Breast epithelium (tissue), 4 donors: ENCODE results near the gene CPXM1. TPM values are rescaled to one million over a fixed set of nuclear protein-coding genes. Genes with fewer than 3 reads are reported as not detected.

ENCODE experiments used
- DNase-seq, 2 donors: peaks; one replicate each; pipeline ENCODE4 v3.0.0-alpha.2; 2019; ENCODE audit warnings: low spot score in 2 of 2
- H3K27ac ChIP-seq, 2 donors: fragments of 200-600 bp; sonication (generic) in 1 of 2; one replicate each; pipeline ENCODE4 v1.5.1; 2016 to 2019; ENCODE audit warnings: mild to moderate bottlenecking in 1 of 2
- H3K27me3 ChIP-seq, 2 donors: fragments of 200-600 bp; sonication (generic) in 1 of 2; one replicate each; pipeline versions ENCODE4 v1.5.1 to v1.6.0; 2017 to 2019; ENCODE audit warnings: control low read depth in 1 of 2, mild to moderate bottlenecking in 1 of 2
- H3K36me3 ChIP-seq: fragments of 200-600 bp; one replicate; pipeline ENCODE4 v1.5.1; 2019
- H3K4me1 ChIP-seq, 2 donors: fragments of 200-600 bp; sonication (generic); one replicate each; pipeline ENCODE4 v1.5.1; 2016 to 2019; ENCODE audit warnings: control low read depth in 1 of 2
- H3K4me3 ChIP-seq, 3 donors: fragments of 200-600 bp; sonication (generic); 1 replicate in 2 of 3; 2 replicates in 1 of 3; pipeline ENCODE4 v1.5.1; 2016 to 2019; ENCODE audit warnings: mild to moderate bottlenecking in 3 of 3, moderate library complexity in 2 of 3
- H3K9me3 ChIP-seq, 2 donors: fragments of 200-600 bp; sonication (generic) in 1 of 2; one replicate each; pipeline ENCODE4 v1.5.1; 2016 to 2019; ENCODE audit warnings: control low read depth in 1 of 2
- CTCF ChIP-seq, 3 donors: fragments of 450-650 bp; IDR thresholded peaks; one replicate each; pipeline ENCODE4 v1.5.1; 2016 to 2017; ENCODE audit warnings: antibody characterized with exemption in 3 of 3, mild to moderate bottlenecking in 3 of 3, moderate library complexity in 3 of 3
- POLR2A ChIP-seq: fragments of 450-650 bp; IDR thresholded peaks from one replicate; pipeline ENCODE4 v1.6.1; 2016; ENCODE audit warnings: antibody characterized with exemption, mild to moderate bottlenecking, moderate library complexity
- POLR2AphosphoS5 ChIP-seq, 3 donors: sonication (generic); formaldehyde crosslinking; IDR thresholded peaks; one replicate each; pipeline ENCODE4 v1.6.1; 2017; ENCODE audit warnings: antibody characterized with exemption in 3 of 3
- intact Hi-C: fragments of 100-400 bp; cut with DNase I; formaldehyde crosslinking; loops from one replicate; pipeline ENCODE4 v1.15.1; 2023; ENCODE audit warnings: low total_unique reads
- total RNA-seq, 3 donors: library from RNA; depleted of rRNA; stranded (reverse); fragments of >200 nt; gene quantifications; one replicate each; pipeline ENCODE4 v1.1.0, GENCODE V29; 2016

Gene CPXM1
- total RNA-seq, 3 donors from 2014 or later, result 23.1 to 45.4 (median 28.5) TPM

DNA sequence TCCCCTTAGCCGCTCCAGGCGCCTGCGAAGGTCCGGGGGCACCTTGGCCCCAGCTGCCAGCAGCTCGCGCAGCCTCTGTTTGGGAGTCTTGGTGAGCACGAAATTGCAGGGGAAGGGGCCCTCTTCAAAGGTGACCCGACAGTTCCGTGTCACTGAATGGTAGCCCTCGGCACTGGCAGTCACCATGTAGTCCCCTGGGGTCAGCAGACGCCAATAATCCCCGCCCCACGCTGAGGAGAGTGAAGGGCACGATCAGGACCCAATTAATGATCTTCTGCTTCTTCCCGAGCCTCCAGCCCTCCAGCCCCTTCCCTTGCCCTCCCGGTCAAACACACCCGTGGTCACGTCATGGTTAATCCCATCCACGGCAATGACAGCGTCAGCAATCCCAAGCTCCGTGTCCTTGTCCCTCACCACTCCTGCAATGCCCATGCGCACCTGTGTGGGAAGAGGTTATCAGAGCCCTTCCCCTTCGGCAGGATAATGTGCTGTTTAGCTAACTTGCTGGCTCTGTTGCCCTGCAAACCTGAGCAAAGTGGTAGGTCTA, 6.2 kb downstream of the CPXM1 start:
- Histone ChIP-seq H3K4me3 (no peak overlapping the region), H3K4me1 (no peaks in the 10 kb centered on the region), H3K27me3 (peaks cover 0 to 3% of the 10 kb centered on the region in 2 donors), H3K9me3 (no peaks in the 10 kb centered on the region), H3K36me3 (no peaks in the 10 kb centered on the region), H3K27ac (no peak overlapping the region)
- intact Hi-C loops, result no loop called here
- TF ChIP-seq CTCF (IDR thresholded peaks at IDR 0.05) (no peak), POLR2AphosphoS5 (IDR thresholded peaks at IDR 0.05) (no peak), POLR2A (no peak)
- DNase-seq, result no peak

- no peak for TF ChIP-seq POLR2A
- TF ChIP-seq CTCF (IDR thresholded peaks at IDR 0.05), result no peak
- no peak for TF ChIP-seq POLR2AphosphoS5 (IDR thresholded peaks at IDR 0.05)
Measured at GRCh38 chr20:2793471-2793870, 7.0 kb downstream of the CPXM1 start.

GRCh38 chr20:2783908-2784566, 16.4 kb downstream of the CPXM1 start:
- intact Hi-C loops, result no loop called here
- H3K27ac ChIP-seq, result no peak overlapping the region

More at GRCh38 chr20:2793471-2793870, 7.0 kb downstream of the CPXM1 start:
- H3K27ac ChIP-seq, result no peak overlapping the region
- no peaks in the 10 kb centered on the region for H3K36me3 ChIP-seq
- no peaks in the 10 kb centered on the region for H3K4me1 ChIP-seq
- no peak overlapping the region for H3K4me3 ChIP-seq
- no peaks in the 10 kb centered on the region for H3K27me3 ChIP-seq
- intact Hi-C loops, result no loop called here
- H3K9me3 ChIP-seq, result no peaks in the 10 kb centered on the region
- DNase-seq, result no peak

DNA sequence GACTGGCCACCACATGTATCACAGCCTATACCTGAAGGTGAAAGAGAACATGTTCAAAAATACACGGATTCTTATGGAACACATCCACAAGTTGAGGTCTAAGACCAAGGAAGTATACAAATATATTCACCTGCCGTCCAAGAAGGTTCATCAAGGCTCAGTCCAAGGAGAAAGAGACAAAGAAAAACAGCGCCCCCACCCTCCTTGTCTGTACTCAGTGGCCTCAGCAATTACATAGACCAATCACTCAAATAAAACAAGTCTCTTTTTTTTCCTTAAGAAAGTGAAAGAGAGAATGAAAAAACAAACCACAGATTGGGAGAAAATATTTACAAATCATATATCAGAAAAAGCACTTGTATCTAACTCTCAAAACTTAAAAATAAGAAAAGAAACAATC, 19.5 kb downstream of the CPXM1 start:
- no peaks in the 10 kb centered on the region for H3K36me3 ChIP-seq
- no peak for DNase-seq
- TF ChIP-seq POLR2AphosphoS5 (IDR thresholded peaks at IDR 0.05), result no peak
- TF ChIP-seq CTCF (IDR thresholded peaks at IDR 0.05), result no peak
- no peak for TF ChIP-seq POLR2A
- intact Hi-C loops, result no loop called here
- H3K9me3 ChIP-seq, result no peaks in the 10 kb centered on the region
- no peak overlapping the region for H3K27ac ChIP-seq
- H3K4me1 ChIP-seq, result no peaks in the 10 kb centered on the region
- H3K4me3 ChIP-seq, result no peak overlapping the region
- no peaks in the 10 kb centered on the region for H3K27me3 ChIP-seq

More at GRCh38 chr20:2783908-2784566, 16.4 kb downstream of the CPXM1 start:
- Histone ChIP-seq H3K9me3 (no peaks in the 10 kb centered on the region), H3K4me1 (no peaks in the 10 kb centered on the region), H3K4me3 (no peak overlapping the region), H3K36me3 (no peaks in the 10 kb centered on the region), H3K27me3 (no peaks in the 10 kb centered on the region)
- DNase-seq, result no peak
- TF ChIP-seq CTCF (IDR thresholded peaks at IDR 0.05) (no peak), POLR2AphosphoS5 (IDR thresholded peaks at IDR 0.05) (no peak), POLR2A (no peak)

DNA sequence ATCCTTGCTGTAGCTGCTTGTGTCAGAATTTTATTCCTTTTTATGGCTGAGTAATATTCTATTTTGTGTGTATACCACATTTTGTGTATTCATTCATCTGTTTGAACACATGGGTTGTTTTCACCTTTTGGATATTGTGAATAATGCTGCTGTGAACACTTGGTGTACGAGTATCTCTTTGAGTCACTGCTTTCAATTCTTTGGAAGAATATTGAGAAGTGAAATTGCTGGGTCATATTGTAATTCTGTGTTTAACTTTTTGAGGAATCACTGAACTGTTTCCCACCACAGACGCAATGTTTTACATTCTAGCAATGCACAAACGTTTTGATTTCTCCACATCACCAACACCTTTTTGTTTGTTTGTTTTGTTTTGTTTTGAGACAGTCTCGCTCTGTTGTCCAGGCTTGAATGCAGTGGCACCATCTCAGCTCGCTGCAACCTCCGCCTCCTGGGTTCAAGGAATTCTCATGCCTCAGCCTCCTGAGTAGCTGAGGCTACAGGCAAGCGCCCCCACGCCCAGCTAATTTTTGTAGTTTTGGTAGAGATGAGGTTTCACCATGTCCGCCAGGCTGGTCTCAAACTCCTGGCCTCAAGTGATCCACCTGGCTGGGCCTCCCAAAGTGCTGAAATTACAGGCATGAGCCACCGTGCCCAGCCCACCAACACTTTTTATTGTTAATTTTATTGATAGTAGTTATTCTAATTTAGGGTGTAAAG, 21.7 kb downstream of the CPXM1 start:
- H3K9me3 ChIP-seq, result no peaks in the 10 kb centered on the region
- H3K27me3 ChIP-seq, result no peaks in the 10 kb centered on the region
- H3K36me3 ChIP-seq, result no peaks in the 10 kb centered on the region
- intact Hi-C loops, result no loop called here
- no peak overlapping the region for H3K4me3 ChIP-seq
- no peak for TF ChIP-seq POLR2AphosphoS5 (IDR thresholded peaks at IDR 0.05)
- TF ChIP-seq CTCF (IDR thresholded peaks at IDR 0.05), result no peak
- TF ChIP-seq POLR2A, result no peak
- no peaks in the 10 kb centered on the region for H3K4me1 ChIP-seq
- no peak overlapping the region for H3K27ac ChIP-seq
- no peak for DNase-seq
